ENCODE measurements around the gene RABGAP1. TPM values are rescaled to one million over a fixed set of nuclear protein-coding genes. Genes with fewer than 3 reads are reported as not detected.
A peak's percentile ranks its signal among the peaks of the same experiment; 100 is the strongest.

RABGAP1 gene
- total RNA-seq (10 to 100 TPM; 20.6 to 24.9 TPM), total RNA-seq (29.1 to 121 (median 61.3) reads per million in 172 experiments)
- polyA plus RNA-seq (2013, experiment 1 of 2) = 19.8 TPM
- polyA plus RNA-seq (2013, experiment 2 of 2) = 24.5 TPM

GRCh38 chr9:122940749-122941581, at the start of gene RABGAP1:
Gene RABGAP1 (plus strand): TSS chr9:122941020. CDS start chr9:122957060, 16,040 bp downstream.
- no peaks in the 10 kb centered on the region for H3K27me3 ChIP-seq (ENCODE audit: control insufficient read depth in 1 of 2, insufficient read depth in 2 of 2, low read length in 2 of 2)
- TF ChIP-seq, protein P1, sequence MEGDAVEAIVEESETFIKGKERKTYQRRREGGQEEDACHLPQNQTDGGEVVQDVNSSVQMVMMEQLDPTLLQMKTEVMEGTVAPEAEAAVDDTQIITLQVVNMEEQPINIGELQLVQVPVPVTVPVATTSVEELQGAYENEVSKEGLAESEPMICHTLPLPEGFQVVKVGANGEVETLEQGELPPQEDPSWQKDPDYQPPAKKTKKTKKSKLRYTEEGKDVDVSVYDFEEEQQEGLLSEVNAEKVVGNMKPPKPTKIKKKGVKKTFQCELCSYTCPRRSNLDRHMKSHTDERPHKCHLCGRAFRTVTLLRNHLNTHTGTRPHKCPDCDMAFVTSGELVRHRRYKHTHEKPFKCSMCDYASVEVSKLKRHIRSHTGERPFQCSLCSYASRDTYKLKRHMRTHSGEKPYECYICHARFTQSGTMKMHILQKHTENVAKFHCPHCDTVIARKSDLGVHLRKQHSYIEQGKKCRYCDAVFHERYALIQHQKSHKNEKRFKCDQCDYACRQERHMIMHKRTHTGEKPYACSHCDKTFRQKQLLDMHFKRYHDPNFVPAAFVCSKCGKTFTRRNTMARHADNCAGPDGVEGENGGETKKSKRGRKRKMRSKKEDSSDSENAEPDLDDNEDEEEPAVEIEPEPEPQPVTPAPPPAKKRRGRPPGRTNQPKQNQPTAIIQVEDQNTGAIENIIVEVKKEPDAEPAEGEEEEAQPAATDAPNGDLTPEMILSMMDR (IDR thresholded peaks at IDR 0.05) = no peak
- Mint-ChIP-seq H3K9me3 (no peaks in the 10 kb centered on the region), H3K4me3 (peak within 1 kb of the TSS; percentile 91), H3K4me1 (ENCODE audit: low read depth) (peaks cover 42% of the 10 kb centered on the region), H3K27ac (peak within 1 kb of the TSS; percentile 88), H3K27me3 (no peaks in the 10 kb centered on the region), H3K36me3 (ENCODE audit: low read depth) (peaks cover 38% of the 10 kb centered on the region)
- DNase-seq = peak; percentile 95 to 99 (median 98)
- H3K9me3 ChIP-seq (ENCODE audit: control insufficient read depth in 1 of 2, insufficient read depth in 1 of 2, low read length in 2 of 2) = no peaks in the 10 kb centered on the region
- peaks cover 19% of the 10 kb centered on the region for H3K4me1 ChIP-seq (ENCODE audit: insufficient read depth, low read length)
- H3K4me3 ChIP-seq (ENCODE audit: low read length) = peak within 1 kb of the TSS; percentile 89
- CTCF ChIA-PET = interaction anchor here (1.0 to 2.1 kb wide), 4 partner anchors 9 to 50 kb away, joined by 3 to 9 read pairs (median 6); partner anchors contain the start of genes ZBTB26 and ZBTB6
- H3K27ac ChIP-seq (ENCODE audit: low read depth in 1 of 2, low read length in 2 of 2) = peak within 1 kb of the TSS; percentile 57 to 80
- POLR2A ChIA-PET = interaction anchor here (0.6 to 4.2 kb wide), 18 partner anchors 10 to 781 kb away, joined by 3 to 62 read pairs (median 4); partner anchors contain the start of genes MORN5, MRRF, NDUFA8 and PDCL
- intact Hi-C loops (cut with DNase I, micrococcal nuclease) = loop anchor here (1.0 to 5.0 kb wide), 4 partner anchors 10 to 114 kb away; partner anchors contain the start of genes PDCL (in 1 of the 2), RC3H2 (in 1 of the 2), ZBTB26 (in 1 of the 2) and ZBTB6 (in 1 of the 2)
- peaks cover 19% of the 10 kb centered on the region for H3K36me3 ChIP-seq (ENCODE audit: insufficient read depth, low read length)
- ATAC-seq (ENCODE audit: poor library complexity) = peak; percentile 98

DNA sequence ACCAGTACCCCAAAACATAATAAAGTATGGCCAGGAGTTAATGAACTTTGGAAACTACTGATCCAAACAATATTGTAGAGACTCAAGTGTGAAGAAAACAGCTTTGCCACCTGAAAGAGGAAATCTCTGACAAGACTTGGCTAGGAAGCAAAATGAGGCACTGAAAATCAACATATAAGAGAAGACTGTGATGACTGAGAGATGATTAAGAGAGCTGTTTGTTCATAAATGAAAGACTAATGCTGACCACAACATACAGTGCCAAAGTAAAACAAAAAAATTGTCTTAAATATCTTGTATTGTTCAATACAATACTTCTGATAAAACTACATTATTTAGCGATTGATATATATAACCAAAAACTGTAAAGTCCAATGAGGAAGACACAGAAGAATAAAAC, 42.9 kb upstream of the RABGAP1 start:
- Mint-ChIP-seq H3K27ac (peak overlapping the region; percentile 76), H3K4me1 (ENCODE audit: low read depth) (peaks cover 50% of the 10 kb centered on the region), H3K4me3 (no peak overlapping the region), H3K9me3 (no peaks in the 10 kb centered on the region), H3K27me3 (no peaks in the 10 kb centered on the region), H3K36me3 (ENCODE audit: low read depth) (peaks cover 65% of the 10 kb centered on the region)
- Histone ChIP-seq H3K27me3 (ENCODE audit: control insufficient read depth in 1 of 2, insufficient read depth in 2 of 2, low read length in 2 of 2) (no peaks in the 10 kb centered on the region), H3K4me1 (ENCODE audit: insufficient read depth, low read length) (peaks cover 28% of the 10 kb centered on the region), H3K36me3 (ENCODE audit: insufficient read depth, low read length) (peaks cover 46% of the 10 kb centered on the region), H3K27ac (ENCODE audit: low read depth in 1 of 2, low read length in 2 of 2) (no peak overlapping the region), H3K4me3 (ENCODE audit: low read length) (no peak overlapping the region), H3K9me3 (ENCODE audit: control insufficient read depth in 1 of 2, insufficient read depth in 1 of 2, low read length in 2 of 2) (no peaks in the 10 kb centered on the region)
- DNase-seq = no peak
- ChIA-PET POLR2A (interaction anchor here (0.9 kb wide), 1 partner anchor 15 kb away, joined by 3 read pairs; no protein-coding TSS in a partner anchor), CTCF (interaction anchor here (2.1 kb wide), 1 partner anchor 10 kb away, joined by 5 read pairs; no protein-coding TSS in a partner anchor)
- intact Hi-C loops (cut with DNase I, micrococcal nuclease) = loop anchor here in 1 of 2 experiments (5.0 kb wide), 1 partner anchor 94 kb away; no protein-coding TSS in a partner anchor
- ATAC-seq (ENCODE audit: poor library complexity) = no peak
- TF ChIP-seq, protein P1 (IDR thresholded peaks at IDR 0.05) = no peak

- Histone ChIP-seq H3K4me1 (ENCODE audit: insufficient read depth, low read length) (peaks cover 28% of the 10 kb centered on the region), H3K36me3 (ENCODE audit: insufficient read depth, low read length) (peaks cover 22% of the 10 kb centered on the region), H3K4me3 (ENCODE audit: low read length) (peak overlapping the region; percentile 36), H3K27ac (ENCODE audit: low read depth in 1 of 2, low read length in 2 of 2) (peak overlapping the region in 1 of 2 donors; percentile 14), H3K27me3 (ENCODE audit: control insufficient read depth in 1 of 2, insufficient read depth in 2 of 2, low read length in 2 of 2) (no peaks in the 10 kb centered on the region), H3K9me3 (ENCODE audit: control insufficient read depth in 1 of 2, insufficient read depth in 1 of 2, low read length in 2 of 2) (no peaks in the 10 kb centered on the region)
- POLR2A ChIA-PET = interaction anchor here (0.9 to 1.3 kb wide), 4 partner anchors 12 to 72 kb away, joined by 3 to 6 read pairs (median 4); partner anchors contain the start of genes PDCL, RABGAP1 and ZBTB6
- peaks cover 61% of the 10 kb centered on the region for H3K36me3 Mint-ChIP-seq (ENCODE audit: low read depth)
- CTCF ChIA-PET = interaction anchor here (0.7 to 1.2 kb wide), 2 partner anchors 13 to 31 kb away, joined by 4 to 5 read pairs; no protein-coding TSS in a partner anchor
- intact Hi-C loops (cut with DNase I, micrococcal nuclease) = loop anchor here (10.0 kb wide), 2 partner anchors 636 to 806 kb away; partner anchors contain the start of genes MRRF (in 1 of the 2), RBM18 (in 1 of the 2) and TTLL11 (in 1 of the 2)
- H3K27me3 Mint-ChIP-seq = no peaks in the 10 kb centered on the region
- H3K4me3 Mint-ChIP-seq = peak overlapping the region; percentile 64
- ATAC-seq (ENCODE audit: poor library complexity) = no peak
- H3K27ac Mint-ChIP-seq = peak overlapping the region; percentile 81
- TF ChIP-seq, protein P1 (IDR thresholded peaks at IDR 0.05) = no peak
- H3K9me3 Mint-ChIP-seq = no peaks in the 10 kb centered on the region
- DNase-seq = peak in 3 of 14 experiments; percentile 40 to 69 (median 47)
- H3K4me1 Mint-ChIP-seq (ENCODE audit: low read depth) = peaks cover 71% of the 10 kb centered on the region
Observed at GRCh38 chr9:122900791-122901190, 40.0 kb upstream of the RABGAP1 start.
